GM12878 (cell line): ENCODE results near the gene PQBP1. TPM values are rescaled to one million over a fixed set of nuclear protein-coding genes. Genes with fewer than 3 reads are reported as not detected.
A peak's percentile ranks its signal among the peaks of the same experiment; 100 is the strongest.

Experiments
- ASH2L ChIP-seq: fragments of 300-600, 200-600 bp; sonication (generic); IDR thresholded peaks from 2 replicates; pipeline ENCODE4 v1.6.1; 2017; ENCODE audit warnings: low read depth, mild to moderate bottlenecking, borderline replicate concordance
- ATF7 ChIP-seq: fragments of 450-650 bp; IDR thresholded peaks from 2 replicates; pipeline ENCODE4 v1.6.1; 2016; ENCODE audit warnings: low read depth, mild to moderate bottlenecking
- BACH1 ChIP-seq: fragments of 450-650 bp; IDR thresholded peaks from 2 replicates; pipeline ENCODE4 v1.6.1; 2017; ENCODE audit warnings: mild to moderate bottlenecking, borderline replicate concordance
- CREB1 ChIP-seq: IDR thresholded peaks from 2 replicates; pipeline ENCODE4 v1.6.1; 2012; ENCODE audit warnings: low read depth, mild to moderate bottlenecking, inconsistent platforms
- CTCF ChIP-seq, 3 experiments: IDR thresholded peaks in 2 of 3; conservative IDR thresholded peaks in 1 of 3; 2 replicates each; pipeline ENCODE4 v1.5.1; 2011; ENCODE audit warnings: low read depth in 3 of 3, low read length in 3 of 3, mild to moderate bottlenecking in 3 of 3, control low read depth in 2 of 3, moderate library complexity in 2 of 3, inconsistent platforms in 1 of 3, mixed read lengths in 1 of 3; ENCODE audit not compliant: control insufficient read depth in 2 of 3, insufficient read depth in 1 of 3; ENCODE audit errors: extremely low read depth in 1 of 3
- FOXK2 ChIP-seq: fragments of 450-650 bp; IDR thresholded peaks from 2 replicates; pipeline ENCODE4 v1.6.1; 2017; ENCODE audit warnings: mild to moderate bottlenecking, moderate library complexity
- GATAD2B ChIP-seq: fragments of 450-650 bp; conservative IDR thresholded peaks from 2 replicates; pipeline ENCODE4 v1.6.1; 2017; ENCODE audit warnings: low read depth, mild to moderate bottlenecking, moderate library complexity
- IKZF2 ChIP-seq, 2 experiments: fragments of 450-650 bp; IDR thresholded peaks; 2 replicates each; pipeline ENCODE4 v1.6.1; 2017; ENCODE audit warnings: mild to moderate bottlenecking in 2 of 2, moderate library complexity in 2 of 2
- MYC ChIP-seq: IDR thresholded peaks from 2 replicates; pipeline ENCODE4 v1.6.1; 2011; ENCODE audit warnings: mild to moderate bottlenecking, low read length, moderate library complexity, inconsistent platforms; ENCODE audit not compliant: insufficient read depth, insufficient replicate concordance, insufficient read length, severe bottlenecking
- NR2F1 ChIP-seq: fragments of 450-650 bp; conservative IDR thresholded peaks from 2 replicates; pipeline ENCODE4 v1.6.1; 2017; ENCODE audit warnings: mild to moderate bottlenecking
- NRF1 ChIP-seq: conservative IDR thresholded peaks from 2 replicates; pipeline ENCODE4 v1.6.1; 2011; ENCODE audit warnings: mild to moderate bottlenecking, low read depth, low read length, improper control_type of control experiment
- PAX5 ChIP-seq: IDR thresholded peaks from 2 replicates; pipeline ENCODE4 v1.6.1; 2011; ENCODE audit warnings: low read depth, low read length, borderline replicate concordance
- SREBF1 ChIP-seq: IDR thresholded peaks from 2 replicates; pipeline ENCODE4 v1.6.1; 2012; ENCODE audit warnings: mild to moderate bottlenecking, low read length
- SREBF2 ChIP-seq: IDR thresholded peaks from 2 replicates; pipeline ENCODE4 v1.6.1; 2012; ENCODE audit warnings: mild to moderate bottlenecking, low read length
- TBL1XR1 ChIP-seq: IDR thresholded peaks from 2 replicates; pipeline ENCODE4 v1.6.1; 2012; ENCODE audit warnings: low read depth, low read length, improper control_type of control experiment
- TCF3 ChIP-seq: IDR thresholded peaks from 2 replicates; pipeline ENCODE4 v1.6.1; 2012; ENCODE audit warnings: low read depth, mild to moderate bottlenecking, low read length, borderline replicate concordance; ENCODE audit not compliant: insufficient read depth
- YBX1 ChIP-seq: fragments of 450-650 bp; IDR thresholded peaks from 2 replicates; pipeline ENCODE4 v1.6.1; 2016; ENCODE audit warnings: antibody characterized with exemption
- ZNF274 ChIP-seq: IDR thresholded peaks from one replicate; pipeline ENCODE4 v1.8.0; 2011; ENCODE audit not compliant: insufficient read length, insufficient read depth
- ZNF622 ChIP-seq: fragments of 450-650 bp; IDR thresholded peaks from 2 replicates; pipeline ENCODE4 v1.6.1; 2017; ENCODE audit warnings: mild to moderate bottlenecking, inconsistent platforms
- polyA plus RNA-seq, 11 experiments: library from polyadenylated mRNA; depleted of rRNA in 4 of 11; unstranded in 6 of 11; stranded (reverse) in 5 of 11; fragments of >200 nt; fragmentation: Nextera tagmentation in 4 of 11; fragmentation: Illumina TruSeq in 1 of 11; extraction: Ambion mirVana in 4 of 11; extraction: Trizol in 1 of 11; gene quantifications; 1 replicate in 1 of 11; 2 replicates in 10 of 11; pipeline versions ENCODE4 v1.2.1 to v1.2.3, GENCODE V29; 2011 to 2016; ENCODE audit warnings: inconsistent platforms in 2 of 11, missing spikeins in 2 of 11, low read depth in 1 of 11
- total RNA-seq, 4 experiments: library from RNA; depleted of rRNA in 3 of 4; stranded (reverse); fragments of >200 nt in 3 of 4; fragmentation: Illumina TruSeq in 1 of 4; extraction: Trizol in 1 of 4; gene quantifications; 2 replicates each; pipeline versions ENCODE4 v1.2.1 to v1.2.3, GENCODE V29; 2013 to 2021
- TF ChIP-seq, protein P1 (sequence below): fragments of 450-650 bp; conservative IDR thresholded peaks from 2 replicates; pipeline ENCODE4 v1.6.1; 2017; ENCODE audit warnings: mild to moderate bottlenecking, moderate library complexity
- TF ChIP-seq, protein P2 (sequence below): IDR thresholded peaks from 2 replicates; pipeline ENCODE4 v1.6.1; 2011; ENCODE audit warnings: low read depth, mild to moderate bottlenecking, low read length, moderate library complexity, borderline replicate concordance; ENCODE audit errors: extremely low read depth
- TF ChIP-seq, protein P3 (sequence below): fragments of 450-650 bp; IDR thresholded peaks from 2 replicates; pipeline ENCODE4 v1.6.1; 2017; ENCODE audit warnings: mild to moderate bottlenecking, moderate library complexity

The PQBP1 gene
- total and polyA plus RNA-seq, 10 of the 15 experiments (the other 5 are each of a cell fraction or from before 2014, with no cell fraction given): 12.5 to 74.8 (median 68.5) TPM

DNA sequence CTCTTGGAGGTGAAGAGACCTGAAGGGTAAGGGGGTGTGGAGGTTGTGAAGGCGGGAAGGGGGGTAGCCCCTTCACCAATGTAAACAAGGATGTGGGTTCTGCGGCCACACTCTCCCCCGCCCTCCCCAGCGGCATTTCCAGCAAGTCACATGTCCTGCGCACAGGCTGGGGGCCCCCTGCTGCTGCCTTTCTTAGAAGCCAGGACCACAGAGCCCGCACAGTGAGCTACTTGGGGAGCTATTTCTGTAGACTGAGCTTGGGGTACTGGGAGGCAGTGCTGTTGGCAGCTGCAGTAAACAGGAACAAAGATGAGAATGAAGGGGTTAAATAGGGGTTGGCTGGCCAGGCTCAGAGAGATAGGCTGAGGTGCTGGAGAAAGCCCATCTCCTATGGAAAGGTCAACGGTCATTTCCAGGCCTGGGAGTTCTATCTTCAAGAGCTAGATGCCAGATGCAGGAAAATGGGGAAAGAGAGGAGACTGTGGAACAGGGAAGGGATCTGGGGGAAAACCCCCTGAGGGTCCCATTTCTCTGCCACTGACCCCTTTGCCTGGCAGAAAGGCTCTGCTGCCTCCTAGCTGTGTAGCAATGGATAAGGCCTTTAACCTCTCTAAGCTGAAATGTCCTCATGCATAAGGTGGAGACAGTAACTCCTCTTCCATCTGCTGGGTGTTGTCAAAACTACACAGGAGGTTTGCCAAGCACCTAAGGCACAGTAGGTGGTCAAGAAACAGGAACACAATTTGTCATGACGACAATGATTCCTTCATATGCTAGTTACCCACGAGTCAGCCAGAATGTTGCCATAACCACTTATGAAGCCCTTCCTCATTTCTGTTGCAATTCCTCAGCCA is 39.6 kb downstream of the PQBP1 start (continued):
- TF ChIP-seq, protein P1, sequence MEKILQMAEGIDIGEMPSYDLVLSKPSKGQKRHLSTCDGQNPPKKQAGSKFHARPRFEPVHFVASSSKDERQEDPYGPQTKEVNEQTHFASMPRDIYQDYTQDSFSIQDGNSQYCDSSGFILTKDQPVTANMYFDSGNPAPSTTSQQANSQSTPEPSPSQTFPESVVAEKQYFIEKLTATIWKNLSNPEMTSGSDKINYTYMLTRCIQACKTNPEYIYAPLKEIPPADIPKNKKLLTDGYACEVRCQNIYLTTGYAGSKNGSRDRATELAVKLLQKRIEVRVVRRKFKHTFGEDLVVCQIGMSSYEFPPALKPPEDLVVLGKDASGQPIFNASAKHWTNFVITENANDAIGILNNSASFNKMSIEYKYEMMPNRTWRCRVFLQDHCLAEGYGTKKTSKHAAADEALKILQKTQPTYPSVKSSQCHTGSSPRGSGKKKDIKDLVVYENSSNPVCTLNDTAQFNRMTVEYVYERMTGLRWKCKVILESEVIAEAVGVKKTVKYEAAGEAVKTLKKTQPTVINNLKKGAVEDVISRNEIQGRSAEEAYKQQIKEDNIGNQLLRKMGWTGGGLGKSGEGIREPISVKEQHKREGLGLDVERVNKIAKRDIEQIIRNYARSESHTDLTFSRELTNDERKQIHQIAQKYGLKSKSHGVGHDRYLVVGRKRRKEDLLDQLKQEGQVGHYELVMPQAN: no peak; the same call in 1 of the 2 replicates
- no peak for TF ChIP-seq YBX1
- TF ChIP-seq SREBF2: no peak
- TF ChIP-seq CTCF (IDR thresholded peaks at IDR 0.05 in 2 of 3, conservative IDR thresholded peaks at IDR 0.05 in 1 of 3; ENCODE audit: control insufficient read depth in 2 of 3, extremely low read depth in 1 of 3, insufficient read depth in 1 of 3, low read depth in 3 of 3, low read length in 3 of 3): peak; percentile 41 to 57 (median 56); a peak in 5 of 6 replicates
- peak; percentile 92 to 95 for TF ChIP-seq IKZF2 (IDR thresholded peaks at IDR 0.05)
- peak; percentile 77 for TF ChIP-seq NR2F1
- TF ChIP-seq, protein P2, sequence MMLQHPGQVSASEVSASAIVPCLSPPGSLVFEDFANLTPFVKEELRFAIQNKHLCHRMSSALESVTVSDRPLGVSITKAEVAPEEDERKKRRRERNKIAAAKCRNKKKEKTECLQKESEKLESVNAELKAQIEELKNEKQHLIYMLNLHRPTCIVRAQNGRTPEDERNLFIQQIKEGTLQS: 0 out of 2 replicates have a peak, but pooled peaks have one; percentile 39
- TF ChIP-seq NRF1: no peak
- peak; percentile 89 for TF ChIP-seq GATAD2B
- peak; percentile 90 for TF ChIP-seq PAX5
- TF ChIP-seq CREB1: peak; percentile 65; the same call in 1 of the 2 replicates
- TF ChIP-seq MYC: no peak
- TF ChIP-seq TCF3: peak; percentile 80
- TF ChIP-seq, protein P3, sequence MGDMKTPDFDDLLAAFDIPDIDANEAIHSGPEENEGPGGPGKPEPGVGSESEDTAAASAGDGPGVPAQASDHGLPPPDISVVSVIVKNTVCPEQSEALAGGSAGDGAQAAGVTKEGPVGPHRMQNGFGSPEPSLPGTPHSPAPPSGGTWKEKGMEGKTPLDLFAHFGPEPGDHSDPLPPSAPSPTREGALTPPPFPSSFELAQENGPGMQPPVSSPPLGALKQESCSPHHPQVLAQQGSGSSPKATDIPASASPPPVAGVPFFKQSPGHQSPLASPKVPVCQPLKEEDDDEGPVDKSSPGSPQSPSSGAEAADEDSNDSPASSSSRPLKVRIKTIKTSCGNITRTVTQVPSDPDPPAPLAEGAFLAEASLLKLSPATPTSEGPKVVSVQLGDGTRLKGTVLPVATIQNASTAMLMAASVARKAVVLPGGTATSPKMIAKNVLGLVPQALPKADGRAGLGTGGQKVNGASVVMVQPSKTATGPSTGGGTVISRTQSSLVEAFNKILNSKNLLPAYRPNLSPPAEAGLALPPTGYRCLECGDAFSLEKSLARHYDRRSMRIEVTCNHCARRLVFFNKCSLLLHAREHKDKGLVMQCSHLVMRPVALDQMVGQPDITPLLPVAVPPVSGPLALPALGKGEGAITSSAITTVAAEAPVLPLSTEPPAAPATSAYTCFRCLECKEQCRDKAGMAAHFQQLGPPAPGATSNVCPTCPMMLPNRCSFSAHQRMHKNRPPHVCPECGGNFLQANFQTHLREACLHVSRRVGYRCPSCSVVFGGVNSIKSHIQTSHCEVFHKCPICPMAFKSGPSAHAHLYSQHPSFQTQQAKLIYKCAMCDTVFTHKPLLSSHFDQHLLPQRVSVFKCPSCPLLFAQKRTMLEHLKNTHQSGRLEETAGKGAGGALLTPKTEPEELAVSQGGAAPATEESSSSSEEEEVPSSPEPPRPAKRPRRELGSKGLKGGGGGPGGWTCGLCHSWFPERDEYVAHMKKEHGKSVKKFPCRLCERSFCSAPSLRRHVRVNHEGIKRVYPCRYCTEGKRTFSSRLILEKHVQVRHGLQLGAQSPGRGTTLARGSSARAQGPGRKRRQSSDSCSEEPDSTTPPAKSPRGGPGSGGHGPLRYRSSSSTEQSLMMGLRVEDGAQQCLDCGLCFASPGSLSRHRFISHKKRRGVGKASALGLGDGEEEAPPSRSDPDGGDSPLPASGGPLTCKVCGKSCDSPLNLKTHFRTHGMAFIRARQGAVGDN: peak; percentile 56
- peak; percentile 93 for TF ChIP-seq FOXK2
- peak; percentile 64 for TF ChIP-seq ATF7
- TF ChIP-seq ZNF274: no peak
- TF ChIP-seq BACH1: peak; percentile 64; the same call in 1 of the 2 replicates
- TF ChIP-seq SREBF1: no peak
- TF ChIP-seq ZNF622: no peak
- TF ChIP-seq ASH2L: peak; percentile 50; the same call in 1 of the 2 replicates
- peak; percentile 100 for TF ChIP-seq TBL1XR1
